Activated naive CD4-positive, alpha-beta T cell treated with anti-CD3 and anti-CD28 coated beads, Interleukin-2, amount 50 U/mL, for 24 hours (primary cell): ENCODE results near the gene PLCZ1.
"Not testable (repeated sequence)": the region's sequence is repeated elsewhere in the genome, so short reads cannot be mapped to it uniquely, and the experiment has no call there.

Source experiments
- H3K27ac Mint-ChIP-seq: one replicate; pipeline ENCODE4 v1.8.0; 2021; ENCODE audit warnings: mild to moderate bottlenecking, mixed read lengths
- H3K27me3 Mint-ChIP-seq: one replicate; pipeline ENCODE4 v1.8.0; 2021; ENCODE audit warnings: mixed read lengths
- H3K36me3 Mint-ChIP-seq: one replicate; pipeline ENCODE4 v1.8.0; 2021; ENCODE audit warnings: mixed read lengths
- H3K4me1 Mint-ChIP-seq: one replicate; pipeline ENCODE4 v1.8.0; 2021; ENCODE audit warnings: mixed read lengths
- H3K4me3 Mint-ChIP-seq: one replicate; pipeline ENCODE4 v1.8.0; 2021; ENCODE audit warnings: mild to moderate bottlenecking, mixed read lengths
- H3K9me3 Mint-ChIP-seq: one replicate; pipeline ENCODE4 v1.8.0; 2021; ENCODE audit warnings: mixed read lengths

PLCZ1 gene, protein sequence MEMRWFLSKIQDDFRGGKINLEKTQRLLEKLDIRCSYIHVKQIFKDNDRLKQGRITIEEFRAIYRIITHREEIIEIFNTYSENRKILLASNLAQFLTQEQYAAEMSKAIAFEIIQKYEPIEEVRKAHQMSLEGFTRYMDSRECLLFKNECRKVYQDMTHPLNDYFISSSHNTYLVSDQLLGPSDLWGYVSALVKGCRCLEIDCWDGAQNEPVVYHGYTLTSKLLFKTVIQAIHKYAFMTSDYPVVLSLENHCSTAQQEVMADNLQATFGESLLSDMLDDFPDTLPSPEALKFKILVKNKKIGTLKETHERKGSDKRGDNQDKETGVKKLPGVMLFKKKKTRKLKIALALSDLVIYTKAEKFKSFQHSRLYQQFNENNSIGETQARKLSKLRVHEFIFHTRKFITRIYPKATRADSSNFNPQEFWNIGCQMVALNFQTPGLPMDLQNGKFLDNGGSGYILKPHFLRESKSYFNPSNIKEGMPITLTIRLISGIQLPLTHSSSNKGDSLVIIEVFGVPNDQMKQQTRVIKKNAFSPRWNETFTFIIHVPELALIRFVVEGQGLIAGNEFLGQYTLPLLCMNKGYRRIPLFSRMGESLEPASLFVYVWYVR

DNA sequence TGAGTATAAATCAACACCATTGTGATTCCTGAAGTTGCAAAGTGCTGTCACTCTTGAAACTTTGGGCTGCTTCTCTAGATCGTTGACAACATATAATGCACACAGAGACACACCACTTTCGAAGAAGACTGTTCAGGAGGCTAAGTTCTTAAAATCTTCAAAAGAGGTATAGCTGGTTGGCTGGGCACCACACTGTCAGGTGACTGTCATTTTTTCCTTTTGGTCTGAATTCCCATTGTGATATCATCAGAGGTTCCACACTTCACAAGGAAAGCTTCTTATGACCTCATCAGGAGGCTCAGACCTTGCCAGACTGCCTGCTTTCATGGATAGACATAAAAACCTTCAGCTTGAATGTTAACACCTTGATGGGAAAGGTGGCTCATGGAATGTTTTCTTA, at the start of gene PLCZ1, which contains the start of gene CAPZA3:
Gene PLCZ1 (minus strand): TSS at position 194 of the 400 bp plus-strand sequence. CDS start 641 bp downstream, outside the sequence.
Gene CAPZA3 (plus strand): TSS at position 301 of the 400 bp plus-strand sequence. CDS start 150 bp downstream, outside the sequence.
- H3K27ac Mint-ChIP-seq: no peak within 1 kb of the TSS
- H3K4me1 Mint-ChIP-seq: no peaks in the 10 kb centered on the region
- no peaks in the 10 kb centered on the region for H3K36me3 Mint-ChIP-seq
- no peak within 1 kb of the TSS for H3K4me3 Mint-ChIP-seq
- peaks cover 18% of the 10 kb centered on the region for H3K9me3 Mint-ChIP-seq
- no peaks in the 10 kb centered on the region for H3K27me3 Mint-ChIP-seq

DNA sequence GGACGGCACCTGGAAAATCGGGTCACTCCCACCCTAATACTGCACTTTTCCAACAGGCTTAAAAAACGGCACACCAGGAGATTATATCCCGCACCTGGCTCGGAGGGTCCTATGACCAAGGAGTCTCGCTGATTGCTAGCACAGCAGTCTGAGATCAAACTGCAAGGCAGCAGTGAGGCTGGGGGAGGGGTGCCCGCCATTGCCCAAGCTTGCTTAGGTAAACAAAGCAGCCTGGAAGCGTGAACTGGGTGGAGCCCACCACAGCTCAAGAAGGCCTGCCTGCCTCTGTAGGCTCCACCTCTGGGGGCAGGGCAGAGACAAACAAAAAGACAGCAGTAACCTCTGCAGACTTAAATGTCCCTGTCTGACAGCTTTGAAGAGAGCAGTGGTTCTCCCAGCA, 47.7 kb upstream of the PLCZ1 start:
- not testable (repeated sequence) for H3K27ac Mint-ChIP-seq, H3K4me1 Mint-ChIP-seq, H3K4me3 Mint-ChIP-seq, H3K27me3 Mint-ChIP-seq, H3K36me3 Mint-ChIP-seq
- peaks cover 14% of the 10 kb centered on the region for H3K9me3 Mint-ChIP-seq

DNA sequence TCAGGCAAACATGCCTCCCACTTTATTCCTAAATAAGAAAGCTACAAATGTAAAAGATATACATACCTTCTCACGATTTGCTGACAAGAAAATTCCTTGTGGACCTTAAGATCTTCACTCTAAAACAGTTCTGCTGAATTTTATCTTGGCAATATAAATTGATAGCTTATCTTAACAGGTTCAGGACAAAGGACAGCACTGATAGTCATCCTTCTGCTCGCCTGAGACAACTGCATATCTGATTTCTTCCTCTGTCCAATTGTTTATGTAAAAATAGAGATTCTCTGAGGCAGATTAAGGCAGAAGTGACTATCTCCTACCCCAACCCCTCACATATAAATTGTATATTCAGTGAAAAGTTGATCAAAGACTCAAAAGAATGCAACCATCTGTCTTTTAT, 45.0 kb upstream of the PLCZ1 start:
- Mint-ChIP-seq H3K27ac (no peak overlapping the region), H3K9me3 (peaks cover 19% of the 10 kb centered on the region), H3K4me1 (no peaks in the 10 kb centered on the region), H3K4me3 (no peak overlapping the region), H3K36me3 (no peaks in the 10 kb centered on the region), H3K27me3 (no peaks in the 10 kb centered on the region)

DNA sequence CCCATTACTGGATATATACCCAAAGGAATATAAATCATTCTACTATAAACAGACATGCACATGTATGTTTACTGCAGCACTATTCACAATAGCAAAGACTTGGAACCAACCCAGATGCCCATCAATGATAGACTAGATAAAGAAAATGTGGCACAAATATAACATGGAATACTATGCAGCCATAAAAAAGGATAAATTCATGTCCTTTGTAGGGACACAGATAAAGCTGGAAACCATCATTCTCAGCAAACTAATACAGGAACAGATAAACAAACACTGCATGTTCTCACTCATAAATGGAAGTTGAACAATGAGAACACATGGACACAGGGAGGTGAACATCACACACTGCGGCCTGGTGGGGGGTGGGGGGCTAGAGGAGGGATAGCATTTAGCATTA, 28.7 kb upstream of the PLCZ1 start:
- H3K4me1 Mint-ChIP-seq, H3K4me3 Mint-ChIP-seq, H3K36me3 Mint-ChIP-seq, H3K27ac Mint-ChIP-seq, H3K27me3 Mint-ChIP-seq: not testable (repeated sequence)
- peaks cover 13% of the 10 kb centered on the region for H3K9me3 Mint-ChIP-seq

DNA sequence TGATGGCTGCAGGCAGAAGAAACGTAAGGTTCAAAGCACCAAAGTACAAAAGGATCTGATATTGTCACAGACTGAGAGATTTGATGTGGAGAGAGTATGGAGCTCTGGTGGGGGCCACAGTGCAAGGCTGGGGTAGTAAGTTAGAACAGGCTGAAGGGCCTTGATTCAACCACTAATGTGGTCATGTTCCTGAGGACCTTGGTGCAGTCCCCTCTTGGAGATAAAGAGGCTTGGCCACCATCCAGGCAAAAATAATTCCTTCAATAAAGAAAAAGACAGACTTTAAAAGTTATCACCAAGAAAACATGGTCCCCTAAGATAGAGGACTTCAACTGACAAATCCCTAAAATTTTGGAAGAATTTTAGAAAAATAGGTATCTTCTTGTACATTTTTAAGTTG, 17.5 kb upstream of the PLCZ1 start:
- no peaks in the 10 kb centered on the region for H3K9me3 Mint-ChIP-seq
- no peak overlapping the region for H3K4me3 Mint-ChIP-seq
- no peak overlapping the region for H3K27ac Mint-ChIP-seq
- no peaks in the 10 kb centered on the region for H3K4me1 Mint-ChIP-seq
- H3K27me3 Mint-ChIP-seq: no peaks in the 10 kb centered on the region
- H3K36me3 Mint-ChIP-seq: no peaks in the 10 kb centered on the region

DNA sequence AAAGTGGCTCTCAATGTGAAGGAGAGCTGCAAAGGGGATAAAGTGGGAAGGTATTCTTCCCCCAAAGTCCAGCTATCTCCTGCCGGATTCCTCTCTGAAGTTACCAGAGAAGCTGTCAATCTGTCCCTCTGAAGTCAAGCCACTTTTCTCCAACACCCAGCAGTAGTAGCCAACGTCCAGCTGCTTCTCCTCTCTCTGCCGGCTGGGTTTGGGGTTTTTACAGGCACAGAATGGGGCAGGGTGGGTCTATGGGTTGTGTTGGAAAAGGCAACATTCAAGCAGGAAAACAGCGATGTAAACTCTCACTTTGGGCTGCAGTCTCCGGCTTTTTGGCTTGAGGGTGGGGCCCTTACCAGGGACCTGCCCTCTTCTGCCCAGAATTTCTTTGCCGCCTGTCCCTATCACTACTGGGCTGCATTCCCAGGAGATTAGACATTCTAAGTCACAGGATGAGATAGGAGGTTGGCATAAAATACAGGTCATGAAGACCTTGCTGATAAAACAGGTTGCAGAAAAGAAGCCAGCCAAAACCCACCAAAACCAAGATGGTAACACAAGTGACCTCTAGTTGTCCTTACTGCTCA, 16.4 kb upstream of the PLCZ1 start:
- no peak overlapping the region for H3K4me3 Mint-ChIP-seq
- H3K36me3 Mint-ChIP-seq: no peaks in the 10 kb centered on the region
- no peaks in the 10 kb centered on the region for H3K9me3 Mint-ChIP-seq
- no peak overlapping the region for H3K27ac Mint-ChIP-seq
- H3K27me3 Mint-ChIP-seq: no peaks in the 10 kb centered on the region
- H3K4me1 Mint-ChIP-seq: no peaks in the 10 kb centered on the region

DNA sequence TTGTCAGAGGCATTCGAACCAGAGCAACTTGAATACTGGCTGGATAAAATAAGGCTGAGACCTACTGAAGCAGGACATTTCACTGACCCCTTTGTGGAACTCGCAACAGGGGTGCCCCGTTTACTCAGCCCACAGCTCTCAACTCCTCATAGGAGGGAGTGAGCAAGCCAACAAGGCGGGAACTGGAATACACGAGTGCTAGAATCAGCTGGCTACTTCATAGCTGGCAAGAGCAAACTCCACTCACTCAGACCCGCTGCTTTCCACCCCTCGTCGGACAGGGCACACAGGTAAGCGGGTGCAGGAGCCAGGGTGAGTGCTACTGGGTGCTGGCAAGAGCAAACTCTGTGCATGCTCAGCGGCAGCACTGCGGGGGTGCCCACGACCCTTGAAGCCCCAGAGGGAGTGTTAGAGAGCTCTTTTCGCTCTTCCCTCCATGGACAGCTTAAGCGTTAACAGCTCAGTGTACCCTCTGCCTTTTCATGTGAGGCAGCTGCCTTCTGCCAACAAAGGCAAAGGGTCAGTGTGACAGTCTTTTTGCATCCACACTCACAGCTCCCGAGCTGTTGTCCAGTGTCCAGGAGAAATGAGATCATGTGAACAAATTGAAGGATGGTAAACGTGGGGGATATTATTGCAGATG, 15.8 kb upstream of the PLCZ1 start:
- H3K4me3 Mint-ChIP-seq: no peak overlapping the region
- no peaks in the 10 kb centered on the region for H3K36me3 Mint-ChIP-seq
- H3K27ac Mint-ChIP-seq: no peak overlapping the region
- no peaks in the 10 kb centered on the region for H3K27me3 Mint-ChIP-seq
- no peaks in the 10 kb centered on the region for H3K9me3 Mint-ChIP-seq
- H3K4me1 Mint-ChIP-seq: no peaks in the 10 kb centered on the region

DNA sequence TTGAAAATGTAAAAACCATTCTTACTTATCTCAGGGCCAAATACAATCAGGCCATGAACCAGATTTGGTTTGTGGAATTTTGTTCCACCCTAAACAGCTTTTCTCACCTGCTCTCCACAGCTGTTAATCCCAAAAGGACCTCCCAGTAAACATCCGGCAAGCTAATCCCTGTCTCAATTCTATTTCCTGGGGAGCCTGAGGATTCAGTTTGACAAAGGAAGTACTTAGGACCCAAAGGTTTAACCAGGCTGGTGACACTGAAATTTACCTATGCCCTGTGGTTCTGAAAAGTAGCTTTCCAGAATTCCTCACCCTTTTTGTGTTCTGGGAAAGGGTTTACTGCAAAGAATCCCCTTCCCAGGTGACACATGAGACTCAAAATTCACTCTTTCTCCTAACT, 15.1 kb upstream of the PLCZ1 start:
- Mint-ChIP-seq H3K27me3 (no peaks in the 10 kb centered on the region), H3K4me1 (no peaks in the 10 kb centered on the region), H3K4me3 (no peak overlapping the region), H3K9me3 (no peaks in the 10 kb centered on the region), H3K27ac (no peak overlapping the region), H3K36me3 (no peaks in the 10 kb centered on the region)

DNA sequence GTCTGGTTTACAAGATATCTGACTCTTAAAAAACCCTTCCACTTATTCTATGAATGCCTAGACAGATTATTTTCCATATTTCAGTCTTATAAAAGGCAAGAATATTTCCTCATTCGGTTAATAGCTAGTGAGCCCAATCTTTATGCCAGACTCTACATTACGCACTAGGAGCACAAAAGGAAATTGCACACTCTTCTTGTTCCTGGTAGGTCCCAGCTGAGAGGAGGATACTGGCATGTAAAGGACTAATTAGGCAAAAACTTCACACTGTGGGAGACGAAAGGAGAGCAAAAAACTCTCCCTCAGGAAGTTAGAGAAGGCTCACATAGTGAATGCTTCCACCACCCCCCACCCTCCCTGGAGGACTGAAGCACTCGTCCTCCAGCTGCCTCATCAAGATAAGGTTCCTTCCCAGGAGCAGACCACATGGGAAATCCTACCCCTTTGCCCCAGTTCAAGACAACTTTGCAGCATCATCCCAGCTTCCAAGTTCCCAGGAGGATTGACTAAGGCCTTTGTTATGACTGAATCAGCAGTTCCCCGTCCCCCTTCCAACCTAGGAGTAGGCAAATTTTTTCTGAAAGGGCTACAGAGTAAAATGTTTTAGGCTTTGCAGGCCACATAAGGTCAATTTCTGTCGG, 14.6 kb upstream of the PLCZ1 start:
- no peaks in the 10 kb centered on the region for H3K27me3 Mint-ChIP-seq

DNA sequence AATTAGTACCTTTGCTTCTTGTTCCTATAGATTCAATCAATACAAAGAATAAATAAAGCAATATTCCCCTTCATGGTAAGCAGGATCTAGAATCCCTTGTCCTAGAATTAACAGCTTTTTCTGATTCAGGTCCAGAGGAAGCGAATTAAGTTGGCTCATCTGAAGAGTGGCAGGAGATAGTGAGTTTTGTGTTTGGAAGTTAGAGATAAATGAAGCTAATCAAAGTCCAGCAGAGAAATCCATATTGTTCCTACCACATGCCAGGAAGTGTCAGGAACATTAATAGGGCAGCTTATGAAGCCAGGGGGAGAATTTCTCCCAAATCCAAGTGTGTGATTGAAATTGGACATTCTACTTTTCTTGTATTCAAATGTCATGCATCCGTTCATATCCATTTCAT, 14.1 kb upstream of the PLCZ1 start:
- Mint-ChIP-seq H3K4me3 (no peak overlapping the region), H3K27ac (no peak overlapping the region), H3K27me3 (no peaks in the 10 kb centered on the region), H3K9me3 (no peaks in the 10 kb centered on the region), H3K36me3 (no peaks in the 10 kb centered on the region), H3K4me1 (no peaks in the 10 kb centered on the region)

More for the DNA sequence above, 14.6 kb upstream of the PLCZ1 start:
- H3K27ac Mint-ChIP-seq: no peak overlapping the region
- H3K36me3 Mint-ChIP-seq: no peaks in the 10 kb centered on the region
- H3K4me3 Mint-ChIP-seq: no peak overlapping the region
- no peaks in the 10 kb centered on the region for H3K4me1 Mint-ChIP-seq
- H3K9me3 Mint-ChIP-seq: no peaks in the 10 kb centered on the region

DNA sequence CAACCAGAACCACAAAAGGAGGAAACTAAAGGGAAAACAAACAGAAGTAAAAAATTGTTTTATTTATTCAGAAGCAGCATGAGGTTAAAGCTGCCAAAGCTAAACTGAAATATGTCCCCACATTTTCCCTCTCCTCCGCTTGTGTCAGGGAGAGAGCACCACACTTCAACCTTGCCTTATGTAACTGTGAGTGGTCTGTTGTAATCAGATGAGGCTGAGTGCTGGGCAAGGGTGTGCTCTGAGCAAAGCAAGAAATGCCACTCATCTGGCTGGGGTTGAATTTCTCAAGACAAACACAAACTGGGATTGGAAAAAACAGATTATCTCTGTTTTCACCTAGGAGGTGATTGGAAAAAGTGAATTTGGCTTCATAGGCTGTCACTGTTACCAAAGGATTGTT, 12.3 kb upstream of the PLCZ1 start:
- Mint-ChIP-seq H3K27ac (no peak overlapping the region), H3K27me3 (no peaks in the 10 kb centered on the region), H3K4me1 (no peaks in the 10 kb centered on the region), H3K9me3 (no peaks in the 10 kb centered on the region), H3K4me3 (no peak overlapping the region), H3K36me3 (no peaks in the 10 kb centered on the region)

DNA sequence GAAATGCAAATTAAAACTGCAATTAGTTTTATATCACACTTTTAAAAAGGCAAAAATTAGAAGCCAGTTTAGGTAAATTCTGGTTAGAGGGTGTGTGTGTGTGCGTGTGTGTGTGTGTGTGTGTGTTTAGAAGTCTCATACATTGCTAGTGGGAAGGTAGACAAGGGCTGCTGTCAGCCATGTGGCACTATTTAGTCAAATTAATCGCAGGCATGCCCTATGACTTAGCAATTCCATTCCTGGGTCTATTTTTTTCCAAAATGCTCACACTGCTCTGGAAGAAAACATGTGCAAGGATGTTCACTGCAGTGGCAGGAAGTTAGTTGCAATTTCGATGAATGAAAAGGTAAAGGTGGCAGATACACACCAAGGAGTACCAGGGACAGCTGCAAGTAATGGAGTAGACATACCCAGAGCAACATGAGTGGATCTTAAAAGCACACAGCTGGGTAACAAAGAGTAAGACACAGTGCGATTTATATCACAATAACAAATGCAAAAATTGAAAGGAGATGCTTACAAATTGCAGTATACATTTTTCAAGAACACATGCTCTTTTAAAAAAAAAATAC, 11.7 kb upstream of the PLCZ1 start:
- Mint-ChIP-seq H3K4me1 (no peaks in the 10 kb centered on the region), H3K36me3 (no peaks in the 10 kb centered on the region), H3K4me3 (no peak overlapping the region), H3K9me3 (no peaks in the 10 kb centered on the region), H3K27ac (no peak overlapping the region), H3K27me3 (no peaks in the 10 kb centered on the region)

DNA sequence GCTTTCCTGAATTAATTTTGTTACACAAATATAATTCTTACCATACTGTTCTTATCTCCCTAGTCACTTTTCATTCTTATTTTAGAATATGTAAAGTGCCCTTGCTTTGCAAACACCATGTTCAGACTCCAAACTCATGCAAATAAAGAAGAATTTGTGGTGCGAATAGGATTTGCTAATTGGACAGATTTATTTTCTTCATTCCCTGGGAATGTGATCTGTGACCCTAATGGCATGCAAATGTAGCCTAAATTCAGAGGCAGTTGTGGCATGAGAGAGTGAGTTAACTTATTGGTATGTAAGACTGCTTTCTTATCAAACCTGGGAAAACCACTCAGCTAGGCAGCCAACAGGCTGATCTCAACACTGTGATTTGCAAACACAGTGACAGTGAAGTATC, 10.1 kb upstream of the PLCZ1 start:
- Mint-ChIP-seq H3K27ac (no peak overlapping the region), H3K4me1 (no peaks in the 10 kb centered on the region), H3K27me3 (no peaks in the 10 kb centered on the region), H3K4me3 (no peak overlapping the region), H3K9me3 (no peaks in the 10 kb centered on the region), H3K36me3 (no peaks in the 10 kb centered on the region)

DNA sequence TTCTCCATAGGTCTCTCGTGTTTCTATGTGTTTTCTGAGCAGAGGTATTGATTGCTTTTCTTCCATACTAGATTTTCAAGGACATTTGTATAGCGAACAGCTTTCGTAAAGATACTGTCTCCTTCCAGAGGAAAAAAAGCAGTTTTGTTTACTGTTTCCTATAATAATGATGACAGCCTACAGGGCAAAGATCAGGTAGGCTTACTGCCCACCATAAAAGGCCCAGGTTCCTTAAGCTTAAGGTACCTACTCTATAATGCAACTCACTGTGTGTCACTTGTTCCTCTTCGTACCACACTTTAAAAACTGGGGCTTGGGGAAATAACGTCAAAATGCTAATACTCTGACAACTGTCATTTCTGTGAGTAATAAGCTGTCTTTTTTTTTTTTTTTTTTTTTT, 6.7 kb downstream of the PLCZ1 start:
- Mint-ChIP-seq H3K4me1 (no peaks in the 10 kb centered on the region), H3K27ac (no peak overlapping the region), H3K4me3 (no peak overlapping the region), H3K27me3 (no peaks in the 10 kb centered on the region), H3K9me3 (peaks cover 21% of the 10 kb centered on the region), H3K36me3 (no peaks in the 10 kb centered on the region)

DNA sequence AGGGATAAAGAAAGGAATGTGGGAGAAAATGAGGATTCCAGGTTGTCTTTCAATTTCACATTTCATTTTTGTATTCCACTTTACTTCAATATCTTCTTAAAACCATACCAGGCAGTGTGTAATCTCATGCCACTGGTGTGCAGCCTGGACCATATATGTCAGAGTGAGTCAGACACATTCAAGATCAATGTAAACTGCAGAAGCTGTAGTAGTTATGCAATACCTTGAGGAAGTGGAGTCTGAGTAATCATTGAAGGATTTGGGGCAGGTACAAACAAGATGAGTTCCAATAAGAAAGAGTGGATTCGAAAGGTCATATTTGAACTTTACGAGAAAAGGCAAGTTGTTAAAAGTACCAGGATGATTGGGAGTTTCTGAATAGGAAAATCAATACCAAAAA, 14.1 kb downstream of the PLCZ1 start:
- H3K36me3 Mint-ChIP-seq: no peaks in the 10 kb centered on the region
- H3K4me1 Mint-ChIP-seq: no peaks in the 10 kb centered on the region
- no peaks in the 10 kb centered on the region for H3K27me3 Mint-ChIP-seq
- H3K4me3 Mint-ChIP-seq: no peak overlapping the region
- H3K27ac Mint-ChIP-seq: no peak overlapping the region
- H3K9me3 Mint-ChIP-seq: peaks cover 20% of the 10 kb centered on the region
